Prostate gland (tissue), 2 donors: ENCODE data around the gene IDH3B.

Experiments used
- POLR2A ChIP-seq: fragments of 450-650 bp; IDR thresholded peaks from one replicate; pipeline ENCODE4 v1.6.1; 2016; ENCODE audit warnings: antibody characterized with exemption, mild to moderate bottlenecking
- POLR2AphosphoS5 ChIP-seq: sonication (generic); formaldehyde crosslinking; IDR thresholded peaks from one replicate; pipeline ENCODE4 v1.6.1; 2017; ENCODE audit warnings: antibody characterized with exemption
- TF ChIP-seq, protein P1 (sequence below), 4 experiments: fragments of 200-600 bp in 2 of 4; fragments of 450-650 bp in 2 of 4; sonication (generic) in 2 of 4; IDR thresholded peaks; 1 replicate in 3 of 4; 2 replicates in 1 of 4; pipeline ENCODE4 v1.5.1; 2016 to 2019; ENCODE audit warnings: antibody characterized with exemption in 4 of 4, mild to moderate bottlenecking in 2 of 4, moderate library complexity in 2 of 4

GRCh38 chr20:2691127-2691526, 27.1 kb upstream of the IDH3B start:
- TF ChIP-seq POLR2AphosphoS5 (no peak), POLR2A (no peak)
- TF ChIP-seq, protein P1, sequence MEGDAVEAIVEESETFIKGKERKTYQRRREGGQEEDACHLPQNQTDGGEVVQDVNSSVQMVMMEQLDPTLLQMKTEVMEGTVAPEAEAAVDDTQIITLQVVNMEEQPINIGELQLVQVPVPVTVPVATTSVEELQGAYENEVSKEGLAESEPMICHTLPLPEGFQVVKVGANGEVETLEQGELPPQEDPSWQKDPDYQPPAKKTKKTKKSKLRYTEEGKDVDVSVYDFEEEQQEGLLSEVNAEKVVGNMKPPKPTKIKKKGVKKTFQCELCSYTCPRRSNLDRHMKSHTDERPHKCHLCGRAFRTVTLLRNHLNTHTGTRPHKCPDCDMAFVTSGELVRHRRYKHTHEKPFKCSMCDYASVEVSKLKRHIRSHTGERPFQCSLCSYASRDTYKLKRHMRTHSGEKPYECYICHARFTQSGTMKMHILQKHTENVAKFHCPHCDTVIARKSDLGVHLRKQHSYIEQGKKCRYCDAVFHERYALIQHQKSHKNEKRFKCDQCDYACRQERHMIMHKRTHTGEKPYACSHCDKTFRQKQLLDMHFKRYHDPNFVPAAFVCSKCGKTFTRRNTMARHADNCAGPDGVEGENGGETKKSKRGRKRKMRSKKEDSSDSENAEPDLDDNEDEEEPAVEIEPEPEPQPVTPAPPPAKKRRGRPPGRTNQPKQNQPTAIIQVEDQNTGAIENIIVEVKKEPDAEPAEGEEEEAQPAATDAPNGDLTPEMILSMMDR (IDR thresholded peaks at IDR 0.05) = no peak
